ENCODE data around the gene CLEC20A.

DNA sequence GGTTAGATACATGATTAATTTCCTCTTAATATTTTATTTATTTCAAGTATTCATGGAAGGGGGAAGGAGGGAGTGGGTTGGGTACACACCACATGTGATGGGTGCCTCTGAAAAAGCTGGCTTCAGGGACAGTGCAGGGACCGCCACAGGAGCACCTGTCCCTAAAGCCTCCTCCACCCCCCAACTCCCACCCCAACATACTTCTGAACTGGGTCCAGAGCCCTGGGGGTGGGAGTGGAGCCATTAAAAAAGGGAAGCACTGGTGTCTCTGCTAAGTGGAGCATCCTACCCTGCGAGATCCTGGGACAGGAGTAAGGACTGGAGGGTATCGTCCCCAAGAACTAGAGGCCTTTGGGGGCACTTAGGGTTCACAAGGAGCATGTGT lies 5.6 kb upstream of the CLEC20A start:
- TF ChIP-seq EZH2 (IDR thresholded peaks at IDR 0.05) (no peak), POLR2AphosphoS5 (IDR thresholded peaks at IDR 0.05; ENCODE audit: borderline replicate concordance, low read depth, low read length) (no peak)

All from SK-N-MC (cell line).